Subcutaneous adipose tissue (tissue), 4 donors: ENCODE measurements around the gene BAIAP2. TPM values are rescaled to one million over a fixed set of nuclear protein-coding genes. Genes with fewer than 3 reads are reported as not detected.

Experiments
- CTCF ChIP-seq: fragments of 450-650 bp; IDR thresholded peaks from one replicate; pipeline ENCODE4 v1.5.1; 2016; ENCODE audit warnings: low read depth, mild to moderate bottlenecking, control low read depth, antibody characterized with exemption, moderate library complexity
- total RNA-seq, 4 donors: library from RNA; depleted of rRNA; stranded (reverse); fragments of >200 nt; gene quantifications; one replicate each; pipeline ENCODE4 v1.1.0, GENCODE V29; 2016

Gene BAIAP2
- total RNA-seq, 4 donors from 2014 or later, result 17.4 to 31.1 (median 23.2) TPM

GRCh38 chr17:81033535-81034167 lies 1.3 kb upstream of the BAIAP2 start:
- TF ChIP-seq CTCF, result no peak

- no peak for TF ChIP-seq CTCF
Measured at GRCh38 chr17:81034168-81034777, 678 bp upstream of the BAIAP2 start.

GRCh38 chr17:81035521-81036196 lies 708 bp downstream of the BAIAP2 start:
- no peak for TF ChIP-seq CTCF

DNA sequence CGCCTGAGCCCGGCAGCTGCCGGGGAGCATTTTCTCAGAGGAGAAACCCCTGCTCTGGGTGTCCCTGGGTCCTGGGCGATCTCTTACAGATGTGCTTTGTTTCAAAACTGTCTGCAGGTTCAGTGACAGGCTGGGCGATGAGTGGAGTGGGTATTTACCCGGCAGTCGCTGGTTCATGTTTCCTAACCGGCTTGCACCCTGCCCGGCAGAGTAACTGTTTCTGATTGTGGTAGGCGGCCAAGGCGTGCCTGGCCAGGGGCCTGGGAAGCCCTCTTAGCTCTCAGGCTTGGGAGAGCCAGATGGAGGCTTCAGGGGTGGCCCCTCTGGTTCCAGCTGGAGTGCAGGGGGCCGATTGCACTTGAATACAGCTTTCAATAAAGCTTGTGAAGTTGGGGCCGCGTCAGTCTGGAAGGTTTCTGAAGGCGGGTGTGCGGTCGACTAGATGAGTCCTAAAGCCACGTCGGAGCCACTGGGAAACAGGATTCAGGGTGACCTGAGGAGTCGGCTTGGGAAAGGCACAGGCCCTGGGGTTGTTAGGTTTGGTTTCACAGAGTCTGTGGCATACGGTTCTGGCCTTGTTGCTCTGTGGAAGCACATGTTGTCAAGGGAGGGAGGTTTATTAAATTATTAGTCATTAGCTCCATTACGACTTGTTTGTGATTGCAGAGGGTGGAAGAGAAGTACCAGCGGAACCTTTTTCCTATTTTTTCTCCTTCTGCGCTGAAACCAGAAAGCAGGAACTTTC lies 1.4 kb downstream of the BAIAP2 start:
- no peak for TF ChIP-seq CTCF

- no peak for TF ChIP-seq CTCF
Measured at GRCh38 chr17:81037026-81037797, 2.3 kb downstream of the BAIAP2 start.

DNA sequence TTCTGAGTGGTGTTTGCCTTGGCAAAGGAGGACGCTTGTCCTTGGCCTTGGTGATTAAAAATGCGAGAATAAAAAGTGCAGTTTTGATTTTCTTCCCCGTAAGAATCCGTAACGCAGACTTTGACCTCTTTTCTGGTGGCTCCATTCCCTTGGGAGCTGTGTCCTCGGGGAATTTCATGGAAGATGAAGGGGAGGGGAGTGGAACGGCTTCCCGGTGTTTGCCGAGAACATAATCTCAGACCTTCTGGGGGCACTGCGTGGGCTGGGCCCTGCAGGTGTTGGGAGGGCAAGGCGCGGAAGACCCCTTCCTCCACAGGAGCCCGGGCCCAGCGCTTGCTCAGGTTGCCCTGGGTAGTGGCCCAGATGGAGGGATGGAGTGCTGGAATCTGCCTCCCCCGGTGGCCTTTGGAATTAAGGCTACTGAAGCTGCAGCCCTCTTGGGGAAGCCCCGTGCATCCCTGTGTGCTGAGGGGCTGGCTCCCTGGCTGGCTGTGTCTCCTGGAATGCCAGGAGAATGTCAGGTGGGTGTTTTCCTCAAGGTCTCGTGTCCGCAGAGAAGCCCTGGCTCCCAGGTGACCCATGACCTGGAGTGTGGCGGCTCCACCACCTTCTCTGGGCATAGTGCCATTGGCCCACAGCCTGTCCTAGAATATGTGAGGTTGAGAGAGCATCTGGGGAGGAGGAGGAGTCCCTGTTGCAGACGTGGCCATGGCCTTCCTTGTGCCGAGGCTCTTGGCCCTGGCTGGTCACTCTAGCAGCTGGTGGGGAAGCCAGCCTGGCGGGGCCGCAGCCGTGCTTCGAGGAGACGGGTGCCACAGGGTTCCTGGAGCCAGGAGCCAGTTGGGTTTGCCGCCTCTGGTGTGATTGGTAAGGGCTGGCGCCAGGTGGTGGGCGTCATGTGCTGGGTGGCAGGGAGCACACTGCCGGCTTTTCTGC lies 3.1 kb downstream of the BAIAP2 start:
- no peak for TF ChIP-seq CTCF
